Kidney glomerular epithelial cell (primary cell): Measurements from ENCODE around the gene MSLN.

Source experiments
- DNase-seq: peaks from one replicate; lab custom pipeline; 2025; lab: John Stamatoyannopoulos, UW

Gene MSLN

DNA sequence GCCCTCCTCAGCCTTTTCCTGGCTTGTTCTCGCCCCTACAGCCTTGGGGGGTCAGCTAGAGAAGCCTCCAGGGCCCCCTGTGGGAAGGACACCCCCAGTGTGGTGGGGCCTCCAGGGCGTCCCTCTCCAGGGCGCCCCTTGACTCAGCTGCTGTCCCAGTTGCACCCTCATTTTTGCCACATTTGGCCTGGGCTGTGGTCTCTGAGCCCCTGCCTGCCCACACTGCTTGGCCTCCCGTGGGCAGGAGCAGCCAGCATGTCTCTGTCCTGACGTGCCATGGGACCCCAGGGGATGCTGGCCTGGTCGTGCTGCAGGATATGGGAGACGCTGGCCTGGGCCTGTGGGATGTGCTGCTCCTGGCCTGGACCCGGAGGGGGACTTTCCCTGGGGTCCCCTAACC is 32.9 kb downstream of the MSLN start:
- no peak for DNase-seq

GRCh38 chr16:794091-794822 is 33.7 kb downstream of the MSLN start:
- DNase-seq: no peak

- no peak for DNase-seq
These were observed 34.4 kb downstream of the MSLN start for GRCh38 chr16:794853-795466.

DNA sequence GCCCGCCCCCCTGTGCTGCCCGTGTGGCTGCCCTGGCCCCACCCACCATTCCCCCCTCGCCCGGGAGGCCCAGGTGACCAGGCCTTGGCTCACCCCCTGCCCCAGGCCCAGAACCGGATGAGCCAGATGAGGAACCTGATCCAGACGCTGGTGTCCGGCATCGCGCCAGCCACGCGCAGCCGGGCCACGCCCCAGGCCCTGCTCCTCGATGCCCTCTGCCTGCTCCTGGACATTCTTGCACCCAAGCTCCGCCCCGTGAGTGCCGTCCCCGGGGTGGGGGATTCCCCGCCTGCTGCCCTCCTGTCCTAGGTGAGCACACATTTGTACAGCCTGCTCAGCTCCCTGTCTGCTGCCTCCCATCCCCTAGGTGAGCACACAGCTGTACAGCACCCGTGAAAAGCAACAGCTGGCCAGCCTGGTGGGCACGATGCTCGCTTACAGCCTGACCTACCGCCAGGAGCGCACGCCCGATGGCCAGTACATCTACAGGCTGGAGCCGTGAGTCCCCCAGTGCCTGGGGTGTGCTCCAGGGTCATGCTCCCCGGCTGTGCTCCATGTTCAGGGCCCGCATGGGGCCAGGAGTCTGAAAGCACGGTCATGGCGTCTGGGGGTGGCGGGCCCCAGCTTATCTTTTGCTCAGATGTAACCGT is 35.2 kb downstream of the MSLN start:
- DNase-seq: no peak

DNA sequence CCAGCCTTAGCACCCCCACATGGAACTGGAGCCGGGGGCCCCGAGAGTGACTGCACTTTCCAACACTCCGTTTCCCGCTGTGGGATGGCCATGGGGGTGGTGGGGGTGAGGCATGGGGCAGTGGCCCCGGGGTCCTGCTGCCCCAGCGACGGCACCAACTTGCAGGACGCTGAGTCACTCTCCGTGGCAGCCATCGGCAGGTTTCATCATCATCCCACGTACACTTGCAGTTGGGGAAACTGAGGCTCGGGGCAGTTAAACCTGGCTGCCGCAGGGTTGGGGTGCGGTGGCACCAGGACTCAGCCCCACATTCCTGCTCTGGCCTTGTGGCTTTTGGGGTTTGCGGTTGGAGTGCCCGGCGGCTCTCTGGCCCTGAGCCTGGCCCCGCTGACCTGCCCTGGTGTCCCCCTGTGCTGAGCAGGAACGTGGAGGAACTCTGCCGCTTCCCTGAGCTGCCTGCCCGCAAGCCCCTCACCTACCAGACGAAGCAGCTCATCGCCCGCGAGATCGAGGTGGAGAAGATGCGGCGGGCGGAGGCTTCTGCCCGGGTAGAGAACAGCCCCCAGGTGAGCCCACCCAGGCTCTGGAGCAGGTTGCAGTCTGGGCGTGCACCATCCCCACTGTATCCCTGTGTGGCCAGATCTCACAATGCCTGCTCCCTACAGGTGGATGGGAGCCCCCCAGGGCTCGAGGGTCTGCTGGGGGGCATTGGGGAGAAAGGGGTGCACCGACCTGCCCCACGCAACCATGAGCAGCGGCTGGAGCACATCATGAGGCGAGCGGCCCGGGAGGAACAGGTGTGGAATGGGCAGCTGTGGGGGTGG is 36.0 kb downstream of the MSLN start:
- no peak for DNase-seq

DNA sequence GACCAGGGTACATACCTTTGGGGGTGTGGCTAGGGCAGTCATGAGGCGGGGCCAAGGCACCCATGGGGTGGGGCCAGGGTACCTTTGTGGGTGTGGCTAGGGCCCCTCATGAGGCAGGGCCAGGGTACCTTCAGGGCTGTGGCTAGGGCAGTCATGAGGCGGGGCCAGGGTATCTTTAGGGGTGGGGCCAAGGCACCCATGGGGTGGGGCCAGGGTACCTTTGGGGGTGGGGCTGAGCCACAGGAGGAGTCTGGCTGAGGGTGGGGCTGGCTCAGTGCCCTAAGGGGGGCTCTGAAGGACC is 36.5 kb downstream of the MSLN start:
- DNase-seq: no peak

DNA sequence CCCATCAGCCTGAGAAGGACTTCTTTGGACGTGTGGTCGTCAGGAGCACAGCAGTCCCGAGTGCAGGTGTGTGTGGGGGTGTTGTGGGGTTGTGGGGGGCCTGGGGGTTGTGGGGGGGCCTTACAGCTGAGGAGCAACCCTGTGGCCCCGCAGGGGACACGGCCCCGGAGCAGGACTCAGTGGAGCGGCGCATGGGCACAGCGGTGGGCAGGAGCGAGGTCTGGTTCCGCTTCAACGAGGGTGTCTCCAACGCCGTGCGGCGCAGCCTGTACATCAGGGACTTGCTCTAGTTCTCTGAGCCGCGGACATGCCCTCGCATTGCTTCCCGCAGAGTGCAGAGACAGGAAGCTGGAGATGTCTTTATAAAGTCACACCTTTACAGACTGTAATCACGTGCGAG is 37.2 kb downstream of the MSLN start:
- no peak for DNase-seq

DNA sequence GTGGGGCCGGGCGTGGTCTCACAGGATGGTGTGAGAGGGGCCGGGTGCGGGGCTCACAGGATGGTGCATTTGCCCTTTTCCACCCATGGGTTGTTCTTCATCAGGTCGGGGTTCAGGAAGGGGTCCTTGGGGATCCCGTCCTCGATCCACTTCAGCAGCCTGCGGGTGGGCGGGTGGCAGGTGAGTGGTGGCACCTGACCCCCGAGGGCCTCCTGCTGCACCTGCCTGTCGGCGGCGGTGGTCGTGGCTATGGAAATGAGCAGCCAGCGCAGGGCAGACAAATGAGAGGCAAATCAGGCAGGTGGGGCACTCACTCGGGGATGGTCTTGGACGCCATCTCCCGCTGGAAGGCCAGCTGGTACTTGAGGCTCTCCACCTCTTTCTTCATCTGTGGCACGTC is 38.1 kb downstream of the MSLN start:
- DNase-seq: no peak

DNA sequence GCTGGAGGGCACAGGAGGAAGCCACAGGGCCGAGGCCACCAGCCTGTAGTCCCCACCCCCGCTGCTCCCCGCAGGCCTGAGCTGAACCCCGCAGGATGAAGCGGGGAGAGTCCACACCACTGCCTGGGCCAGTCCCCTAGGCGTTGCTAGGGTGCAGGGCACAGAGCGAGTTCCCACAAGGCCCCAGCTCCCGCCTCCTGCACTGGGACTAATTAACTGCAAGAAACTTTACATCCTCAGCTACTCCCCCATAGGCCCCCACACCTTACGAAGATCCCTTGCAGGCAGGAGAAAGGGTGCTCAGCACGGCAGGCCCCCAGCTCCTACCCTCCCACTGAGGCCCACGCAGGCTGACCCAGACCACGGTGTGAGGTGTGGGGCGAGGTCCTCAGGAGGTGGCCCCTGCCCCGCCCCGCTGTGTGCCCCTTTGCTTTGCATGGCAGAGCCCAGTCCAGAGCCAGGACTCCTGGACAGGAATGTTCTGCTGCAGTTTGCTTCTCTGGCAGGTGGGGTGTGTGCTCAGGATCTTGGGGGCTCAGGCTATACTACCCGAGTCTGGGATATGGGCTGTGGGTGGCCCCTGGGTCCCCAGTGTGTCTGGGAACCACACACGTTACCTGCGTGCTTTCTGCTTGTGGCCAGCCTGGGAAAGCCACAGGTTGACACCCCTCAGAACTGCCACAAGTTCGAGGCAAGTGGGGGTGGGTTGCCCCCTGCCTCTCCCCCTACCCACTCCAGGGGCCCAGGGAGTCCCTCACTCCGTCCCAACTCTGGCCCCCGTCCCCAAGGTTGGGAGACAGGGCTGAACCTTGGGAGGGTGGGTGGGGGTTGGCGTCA is 38.8 kb downstream of the MSLN start:
- DNase-seq: no peak

DNA sequence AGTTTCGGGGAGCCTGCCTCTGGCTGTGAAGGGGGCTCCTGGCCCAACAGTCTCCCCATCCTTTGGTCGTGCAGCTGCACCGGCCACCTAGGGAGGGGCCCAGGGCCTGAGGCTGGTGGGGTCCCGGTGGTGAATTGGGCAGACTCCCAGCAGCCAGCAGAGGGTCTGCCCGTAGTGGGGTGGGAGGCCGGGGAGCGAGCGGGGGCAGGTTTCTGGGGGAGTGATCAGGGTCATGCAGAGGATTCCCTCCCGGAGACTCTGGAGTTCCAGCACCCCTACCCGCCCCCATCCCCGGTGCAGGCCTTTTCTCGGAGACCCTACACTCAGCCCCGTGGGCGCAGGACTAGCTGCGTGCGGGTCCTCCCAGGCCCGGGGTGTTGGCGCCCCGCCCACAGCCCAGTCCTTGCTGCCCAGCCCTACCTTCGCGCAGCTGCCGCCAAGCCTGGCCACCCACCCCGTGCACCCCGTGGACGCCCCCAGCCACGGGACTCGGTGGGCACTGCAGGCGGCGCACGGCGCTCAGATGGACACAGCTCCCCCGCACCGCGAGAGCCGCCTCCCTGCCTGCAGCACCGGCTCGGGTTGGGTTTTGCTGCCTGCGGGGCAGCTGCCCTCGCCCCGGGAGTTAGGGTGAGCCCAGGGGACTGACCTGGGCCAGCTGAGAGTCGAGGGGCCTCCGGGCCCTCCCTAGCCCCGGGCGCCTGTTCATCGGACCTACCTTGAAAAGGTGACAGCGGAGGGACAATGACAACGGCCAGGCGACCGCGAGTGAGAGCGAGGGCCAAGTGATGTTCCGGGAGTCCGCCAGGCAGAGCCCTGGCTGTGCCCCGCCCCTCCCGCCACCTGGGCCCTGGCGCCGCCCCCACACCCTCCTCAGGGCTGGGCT is 39.7 kb downstream of the MSLN start, which contains the start of gene GNG13:
Gene GNG13, minus strand, starts transcription at position 787 of the 886 bp plus-strand sequence. CDS start 1,657 bp downstream, outside the sequence.
- DNase-seq: no peak

DNA sequence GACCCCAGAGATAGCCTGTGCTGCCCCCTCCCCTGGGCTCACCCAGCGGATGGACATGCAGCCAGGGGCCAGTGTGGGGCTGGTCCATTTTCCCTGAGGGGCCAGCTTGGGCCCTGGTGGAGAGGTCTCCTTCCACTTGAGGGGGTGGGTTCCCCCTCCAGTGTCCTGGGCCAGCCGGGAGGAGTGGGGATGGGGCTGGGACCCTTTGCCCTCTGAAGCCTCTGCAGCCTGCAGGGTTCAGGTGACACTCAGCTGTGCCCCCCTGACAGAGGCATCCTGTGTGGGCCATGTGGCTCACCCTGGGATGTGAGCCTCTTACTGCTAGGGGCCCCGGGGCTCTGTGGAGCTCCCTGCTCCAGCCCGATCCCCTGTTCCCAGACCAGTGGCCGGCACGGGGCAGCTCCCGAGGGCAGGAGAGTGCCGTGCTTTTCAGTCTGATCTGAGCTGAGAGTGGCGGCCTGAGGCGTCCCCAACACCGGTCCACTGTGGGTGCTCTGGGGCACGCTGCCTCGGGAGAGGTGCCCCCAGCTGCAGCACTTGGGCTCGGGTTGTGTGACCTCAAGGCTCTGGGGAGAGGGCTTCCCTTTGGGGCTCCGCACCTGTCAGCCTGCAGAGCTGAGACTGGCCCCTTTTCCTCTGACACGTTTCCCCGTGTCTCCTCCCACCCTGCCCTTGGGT is 40.4 kb downstream of the MSLN start:
- no peak for DNase-seq

GRCh38 chr16:801584-802363 is 41.2 kb downstream of the MSLN start:
- DNase-seq: no peak

DNA sequence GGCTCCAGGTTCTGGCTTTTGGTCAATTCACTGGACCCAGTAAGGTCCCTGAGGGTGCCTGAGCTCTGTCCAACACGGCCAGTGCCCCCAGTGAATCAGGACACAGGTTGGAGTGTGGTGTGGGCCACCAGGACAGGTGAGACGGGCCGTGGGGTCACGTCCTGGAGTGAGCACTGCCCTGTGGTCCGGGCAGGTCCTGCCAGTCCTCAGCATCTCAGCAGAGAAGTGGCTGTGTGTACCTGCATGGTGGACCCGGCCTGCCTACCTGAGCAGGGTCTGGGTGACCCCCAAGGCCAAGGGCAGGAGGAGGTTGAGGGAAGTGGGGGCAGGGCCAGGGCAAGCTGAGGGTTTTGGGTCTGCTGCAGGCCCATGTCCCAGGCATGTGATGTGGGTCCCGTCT is 41.9 kb downstream of the MSLN start:
- no peak for DNase-seq

DNA sequence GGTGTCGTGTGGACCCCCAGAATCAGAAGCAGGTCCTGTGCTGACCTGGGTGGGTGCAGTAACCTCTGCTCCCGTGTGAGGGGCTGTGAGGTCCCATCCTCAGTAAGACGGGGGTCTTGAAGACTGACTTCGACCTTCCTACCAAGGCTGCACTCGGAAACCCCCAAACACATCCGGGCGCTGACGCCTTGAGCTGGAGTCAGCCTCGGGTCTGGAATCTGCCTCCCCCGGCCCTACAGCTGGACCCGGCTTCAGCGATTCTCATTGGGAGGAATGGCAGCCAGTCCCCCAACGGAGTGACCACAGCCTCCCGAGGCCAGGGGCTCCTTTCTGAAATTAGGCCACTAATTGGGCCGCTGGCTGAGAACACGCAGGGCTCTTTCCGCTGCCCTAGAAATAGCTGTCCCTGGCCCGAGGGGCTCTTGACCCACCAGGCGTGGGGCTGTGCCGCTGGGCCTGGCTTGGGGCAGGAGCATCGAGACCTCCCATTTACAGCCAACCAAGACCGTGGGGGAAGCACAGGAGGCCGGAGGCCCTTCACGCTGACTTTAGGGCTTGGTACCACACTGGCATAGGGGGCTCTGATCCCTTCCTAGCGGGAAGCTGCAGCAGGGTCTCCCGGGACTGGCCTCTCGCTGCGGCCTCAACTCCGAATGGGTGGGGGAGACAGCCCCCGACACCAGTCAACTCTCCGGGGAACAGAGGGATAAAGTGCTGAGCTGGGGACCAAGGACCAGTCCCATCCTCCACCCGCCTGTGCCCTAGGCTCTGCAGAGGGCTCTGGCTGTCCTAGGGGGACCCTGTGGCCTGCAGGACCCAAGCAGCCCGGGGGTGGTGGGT is 42.6 kb downstream of the MSLN start:
- no peak for DNase-seq

DNA sequence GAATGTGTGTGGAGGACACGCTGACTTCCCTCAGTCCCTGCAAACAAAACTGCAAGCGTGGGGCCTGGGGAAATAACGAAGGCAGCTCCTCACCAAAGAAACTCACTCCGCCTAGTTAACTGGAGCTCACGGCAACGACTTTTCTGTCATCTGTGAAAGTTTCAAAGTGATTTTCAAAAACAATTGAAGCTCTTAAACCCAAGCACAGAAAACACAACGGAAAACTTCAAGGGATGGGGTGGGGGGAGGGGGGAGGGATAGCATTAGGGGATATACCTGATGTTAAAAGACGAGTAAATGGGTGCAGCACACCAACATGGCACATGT is 43.2 kb downstream of the MSLN start:
- DNase-seq: no peak

DNA sequence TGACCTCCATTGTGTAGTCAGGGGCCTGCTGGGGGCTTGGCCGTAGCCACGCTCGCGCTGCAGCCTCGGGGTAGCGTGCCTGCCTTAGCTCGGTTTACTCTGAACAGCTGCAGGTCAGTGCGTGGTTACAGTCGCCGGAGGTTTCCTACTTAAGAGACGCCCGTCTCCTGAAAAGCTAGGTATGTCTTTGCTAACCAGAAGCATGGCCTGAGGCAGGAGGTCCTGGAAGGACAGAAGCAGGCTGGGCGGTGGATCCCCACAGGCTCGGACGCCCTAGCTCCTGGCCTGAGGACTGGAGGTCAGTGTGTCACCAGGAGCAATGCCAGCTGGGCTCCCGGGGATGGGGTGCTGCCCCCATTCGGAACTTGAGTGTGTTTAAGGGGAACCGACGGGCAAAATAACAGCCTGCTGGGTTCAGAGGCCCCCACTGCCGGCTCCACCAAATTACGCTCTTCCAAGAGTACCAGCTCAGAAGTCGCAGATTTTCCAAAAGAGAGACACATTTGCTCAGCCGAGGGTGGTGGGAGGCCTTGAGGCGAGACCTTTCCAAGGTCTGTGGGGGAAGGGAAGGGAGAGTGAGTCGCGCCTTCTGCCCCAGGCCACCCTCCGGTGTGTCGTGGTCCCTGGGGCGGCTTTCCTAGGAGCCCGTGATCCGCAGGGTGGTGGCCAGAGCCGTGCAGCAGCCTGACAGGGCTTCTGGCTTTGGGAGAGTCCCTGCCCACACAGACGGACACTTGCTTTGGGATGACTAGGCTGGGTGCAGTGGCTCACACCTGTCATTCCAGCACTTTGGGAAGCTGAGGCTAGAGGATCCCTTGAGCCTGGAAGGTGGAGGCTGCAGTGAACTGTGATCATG is 43.9 kb downstream of the MSLN start:
- no peak for DNase-seq

- DNase-seq: no peak
These were observed 44.9 kb downstream of the MSLN start for GRCh38 chr16:805474-805873.
